GM12892 (cell line): ENCODE data around the gene CSNK1G2.

Experiments
- POLR2A ChIP-seq: IDR thresholded peaks from 2 replicates; pipeline ENCODE4 v1.6.1; 2011; ENCODE audit warnings: low read depth, low read length, control low read depth
- POLR2AphosphoS5 ChIP-seq: IDR thresholded peaks from 2 replicates; pipeline ENCODE4 v1.6.1; 2011; ENCODE audit warnings: low read depth, low read length, control low read depth
- TAF1 ChIP-seq: IDR thresholded peaks from 2 replicates; pipeline ENCODE4 v1.6.1; 2011; ENCODE audit warnings: low read depth, mild to moderate bottlenecking, control low read depth, low read length, borderline replicate concordance

DNA sequence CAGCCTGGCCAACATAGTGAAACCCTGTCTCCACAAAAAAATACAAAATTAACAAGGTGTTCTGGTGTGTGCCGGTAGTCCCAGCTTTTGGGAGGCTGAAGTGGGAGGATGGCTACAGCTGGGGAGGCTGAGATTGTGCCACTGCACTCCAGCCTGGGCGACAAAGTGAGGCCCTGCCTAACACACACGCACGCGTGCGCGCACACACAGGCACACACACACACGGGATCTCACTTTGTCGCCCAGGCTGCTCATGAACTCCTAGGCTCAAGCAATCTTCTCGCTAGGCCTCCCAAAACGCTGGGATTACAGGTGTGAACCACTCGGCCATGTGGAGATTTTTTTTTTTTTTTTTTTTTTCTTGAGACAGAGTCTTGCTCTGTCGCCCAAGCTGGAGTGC, 77.8 kb downstream of the CSNK1G2 start:
- no peak for TF ChIP-seq POLR2A
- TF ChIP-seq POLR2AphosphoS5, result no peak
- no peak for TF ChIP-seq TAF1
